WTC11 (cell line): ENCODE results near the gene DYSF. TPM values are rescaled to one million over a fixed set of nuclear protein-coding genes. Genes with fewer than 3 reads are reported as not detected.
A peak's percentile ranks its signal among the peaks of the same experiment; 100 is the strongest.

ENCODE experiments used
- ATAC-seq: fragments of 200-7000 bp; cut with Tn5 transposase; 2 replicates; pipeline ENCODE4 v1.10.0; 2021; ENCODE audit warnings: mild to moderate bottlenecking, moderate library complexity
- CTCF ChIA-PET: fragments of 300-600 bp; sonication (Branson Sonifier 250); formaldehyde crosslinking; loops from one replicate; lab custom pipeline; 2021; ENCODE audit warnings: antibody characterized with exemption; lab: Charles Lee
- POLR2A ChIA-PET: fragments of 350-600 bp; sonication (Branson Sonifier 250); formaldehyde crosslinking; loops from one replicate; lab custom pipeline; 2021; ENCODE audit warnings: antibody characterized with exemption; lab: Charles Lee
- DNase-seq: peaks from one replicate; pipeline ENCODE4 v3.0.0; 2021; ENCODE audit warnings: low spot score
- H3K27ac Mint-ChIP-seq: 2 replicates; pipeline ENCODE4 v1.8.0; 2021; ENCODE audit warnings: mixed read lengths
- H3K27me3 Mint-ChIP-seq: 2 replicates; pipeline ENCODE4 v1.8.0; 2021; ENCODE audit warnings: low read depth, mild to moderate bottlenecking, moderate library complexity, mixed read lengths
- H3K36me3 Mint-ChIP-seq: 2 replicates; pipeline ENCODE4 v1.8.0; 2021; ENCODE audit warnings: mixed read lengths
- H3K4me1 Mint-ChIP-seq: 2 replicates; pipeline ENCODE4 v1.8.0; 2022; ENCODE audit warnings: mixed read lengths
- H3K4me3 Mint-ChIP-seq: 2 replicates; pipeline ENCODE4 v1.8.0; 2021; ENCODE audit warnings: mild to moderate bottlenecking, moderate library complexity, mixed read lengths
- H3K9me3 Mint-ChIP-seq: 2 replicates; pipeline ENCODE4 v1.8.0; 2021; ENCODE audit warnings: mixed read lengths
- CBFB ChIP-seq: sonication (generic); formaldehyde crosslinking; IDR thresholded peaks from 2 replicates; pipeline ENCODE4 v1.8.1; 2022; ENCODE audit warnings: mild to moderate bottlenecking, low read depth, missing genetic modification reagents
- CREB1 ChIP-seq: sonication (generic); formaldehyde crosslinking; IDR thresholded peaks from 2 replicates; pipeline ENCODE4 v1.8.0; 2023; ENCODE audit warnings: mild to moderate bottlenecking, missing genetic modification reagents
- ETV6 ChIP-seq: sonication (generic); formaldehyde crosslinking; IDR thresholded peaks from 2 replicates; pipeline ENCODE4 v1.8.1; 2022; ENCODE audit warnings: mild to moderate bottlenecking, missing genetic modification reagents
- FOXK1 ChIP-seq: sonication (generic); formaldehyde crosslinking; IDR thresholded peaks from 2 replicates; pipeline ENCODE4 v1.8.0; 2022; ENCODE audit warnings: mild to moderate bottlenecking, moderate library complexity, missing genetic modification reagents
- GABPB1 ChIP-seq: sonication (generic); formaldehyde crosslinking; IDR thresholded peaks from 2 replicates; pipeline ENCODE4 v1.8.1; 2023; ENCODE audit warnings: mild to moderate bottlenecking, missing genetic modification reagents
- NFE2L1 ChIP-seq: sonication (generic); formaldehyde crosslinking; IDR thresholded peaks from 2 replicates; pipeline ENCODE4 v1.8.1; 2023; ENCODE audit warnings: missing genetic modification reagents
- RORB ChIP-seq: fragments of 250-450 bp; sonication (Bioruptor Pico); IDR thresholded peaks from 2 replicates; pipeline ENCODE4 v1.9.0; 2021; ENCODE audit warnings: mild to moderate bottlenecking
- TEAD4 ChIP-seq: sonication (generic); formaldehyde crosslinking; IDR thresholded peaks from 2 replicates; pipeline ENCODE4 v1.8.0; 2022; ENCODE audit warnings: mild to moderate bottlenecking, missing genetic modification reagents
- ZNF263 ChIP-seq: sonication (generic); formaldehyde crosslinking; IDR thresholded peaks from 2 replicates; pipeline ENCODE4 v1.8.1; 2022; ENCODE audit warnings: low read depth, mild to moderate bottlenecking, moderate library complexity, missing genetic modification reagents
- ZNF317 ChIP-seq: sonication (generic); formaldehyde crosslinking; IDR thresholded peaks from 2 replicates; pipeline ENCODE4 v1.8.1; 2023; ENCODE audit warnings: low read depth, mild to moderate bottlenecking, moderate library complexity, missing genetic modification reagents, borderline replicate concordance
- total RNA-seq: library from RNA; stranded (reverse); gene quantifications from 3 replicates; pipeline ENCODE4 v1.2.3, GENCODE V29; 2021
- TF ChIP-seq, protein P1 (sequence below): sonication (generic); formaldehyde crosslinking; IDR thresholded peaks from 2 replicates; pipeline ENCODE4 v1.8.1; 2023; ENCODE audit warnings: mild to moderate bottlenecking, missing genetic modification reagents
- TF ChIP-seq, protein P2 (sequence below): sonication (generic); formaldehyde crosslinking; IDR thresholded peaks from 2 replicates; pipeline ENCODE4 v1.8.0; 2022; ENCODE audit warnings: mild to moderate bottlenecking, missing genetic modification reagents
- TF ChIP-seq, protein P3 (sequence below): sonication (generic); formaldehyde crosslinking; IDR thresholded peaks from 2 replicates; pipeline ENCODE4 v1.8.1; 2022; ENCODE audit warnings: mild to moderate bottlenecking, missing genetic modification reagents, moderate library complexity, borderline replicate concordance
- TF ChIP-seq, protein P4 (sequence below): sonication (generic); formaldehyde crosslinking; IDR thresholded peaks from 2 replicates; pipeline ENCODE4 v1.8.0; 2022; ENCODE audit warnings: mild to moderate bottlenecking, missing genetic modification reagents
- TF ChIP-seq, protein P5 (sequence below): sonication (generic); formaldehyde crosslinking; IDR thresholded peaks from 2 replicates; pipeline ENCODE4 v1.8.0; 2023; ENCODE audit warnings: missing genetic modification reagents, mild to moderate bottlenecking, borderline replicate concordance

The DYSF gene
- total RNA-seq, 1 experiment from 2014 or later = 14.8 TPM

DNA sequence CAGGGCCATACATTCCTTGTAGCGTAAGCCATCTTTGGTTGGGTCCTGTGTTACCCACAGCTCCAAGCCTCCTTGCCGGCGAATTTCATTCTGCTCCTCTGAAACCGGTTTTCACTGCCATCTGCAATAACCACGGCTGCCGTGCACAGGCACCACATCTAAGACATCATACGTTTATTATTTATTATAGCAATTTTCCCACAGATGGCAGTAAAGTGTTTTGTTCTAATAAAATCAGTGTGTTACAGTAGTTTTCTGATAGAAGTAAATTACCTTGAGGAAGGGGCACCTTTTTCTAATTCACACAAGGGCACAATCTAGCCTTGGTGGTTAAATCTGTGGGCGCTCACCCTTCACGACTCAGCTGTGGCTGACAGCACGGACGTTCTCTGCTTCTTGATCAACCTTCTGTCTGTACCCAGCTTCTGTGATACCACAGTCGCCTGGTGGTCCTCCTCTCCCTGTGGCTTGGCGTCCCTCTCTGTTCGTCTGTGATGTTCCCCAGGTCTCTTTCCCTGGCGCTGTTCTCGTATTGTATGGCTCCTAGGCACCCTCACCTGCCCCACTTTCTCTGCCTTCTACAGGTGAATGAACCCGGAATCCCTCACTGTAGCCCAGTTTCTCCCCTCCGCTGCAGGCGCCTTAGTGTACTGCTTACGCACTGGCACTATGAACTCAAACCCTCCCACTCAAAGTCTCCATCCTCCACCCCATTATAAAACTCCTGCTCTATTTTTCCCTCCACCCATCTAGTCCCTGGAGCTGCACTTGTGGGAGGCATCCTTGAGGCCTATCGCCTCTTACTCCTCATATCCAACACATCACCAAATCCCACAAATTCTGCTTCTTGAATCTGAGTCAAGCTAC, 236.8 kb downstream of the DYSF start:
- H3K4me1 Mint-ChIP-seq = peaks cover 44% of the 10 kb centered on the region
- H3K27me3 Mint-ChIP-seq = peaks cover 4% of the 10 kb centered on the region; the same call in 1 of the 2 replicates
- no peak overlapping the region for H3K27ac Mint-ChIP-seq
- ATAC-seq = no peak
- ChIA-PET CTCF (interaction anchor here (0.9 kb wide), 1 partner anchor 108 kb away, joined by 3 read pairs; no protein-coding TSS in a partner anchor), POLR2A (no interaction called here)
- H3K4me3 Mint-ChIP-seq = no peak overlapping the region
- H3K9me3 Mint-ChIP-seq = 0 out of 2 replicates have a peak, but pooled peaks cover 6% of the 10 kb centered on the region
- TF ChIP-seq, protein P1, sequence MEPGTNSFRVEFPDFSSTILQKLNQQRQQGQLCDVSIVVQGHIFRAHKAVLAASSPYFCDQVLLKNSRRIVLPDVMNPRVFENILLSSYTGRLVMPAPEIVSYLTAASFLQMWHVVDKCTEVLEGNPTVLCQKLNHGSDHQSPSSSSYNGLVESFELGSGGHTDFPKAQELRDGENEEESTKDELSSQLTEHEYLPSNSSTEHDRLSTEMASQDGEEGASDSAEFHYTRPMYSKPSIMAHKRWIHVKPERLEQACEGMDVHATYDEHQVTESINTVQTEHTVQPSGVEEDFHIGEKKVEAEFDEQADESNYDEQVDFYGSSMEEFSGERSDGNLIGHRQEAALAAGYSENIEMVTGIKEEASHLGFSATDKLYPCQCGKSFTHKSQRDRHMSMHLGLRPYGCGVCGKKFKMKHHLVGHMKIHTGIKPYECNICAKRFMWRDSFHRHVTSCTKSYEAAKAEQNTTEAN = no peak
- TF ChIP-seq, all 79 proteins: peak for 0
- no peak for DNase-seq
- peaks cover 4% of the 10 kb centered on the region; the same call in 1 of the 2 replicates for H3K36me3 Mint-ChIP-seq

DNA sequence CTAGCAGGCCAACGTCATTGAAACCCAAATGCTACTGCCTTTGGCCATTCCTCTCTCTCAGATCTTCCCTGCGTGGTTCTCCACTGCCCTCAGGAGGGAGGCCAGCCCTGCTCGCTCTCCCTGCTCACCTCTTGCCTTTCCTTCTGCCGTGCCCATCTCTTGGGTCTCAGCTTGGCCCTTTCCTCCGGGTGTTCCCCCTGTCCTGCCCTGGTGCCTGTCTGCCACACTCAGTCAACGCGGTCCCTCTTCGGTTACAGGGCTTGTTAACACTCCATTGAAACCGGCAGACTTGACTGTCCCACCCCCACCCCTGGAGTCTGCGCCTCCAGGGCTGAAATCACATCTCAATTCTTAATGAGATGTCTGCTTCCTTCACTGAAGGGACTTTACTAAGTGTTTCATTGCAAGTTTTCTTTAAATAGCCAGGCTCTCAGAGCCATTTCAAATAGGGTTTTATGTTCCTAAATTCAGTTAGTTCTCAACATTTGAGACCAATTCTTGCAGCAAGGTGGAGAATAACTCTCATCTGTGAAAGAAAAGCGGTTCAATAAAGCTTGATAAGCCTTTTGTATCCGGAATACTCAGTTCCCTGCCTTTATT, 237.6 kb downstream of the DYSF start:
- Mint-ChIP-seq H3K27ac (no peak overlapping the region), H3K4me3 (no peak overlapping the region), H3K27me3 (peaks cover 4% of the 10 kb centered on the region; the same call in 1 of the 2 replicates), H3K4me1 (peaks cover 52% of the 10 kb centered on the region), H3K9me3 (0 out of 2 replicates have a peak, but pooled peaks cover 6% of the 10 kb centered on the region), H3K36me3 (peaks cover 4% of the 10 kb centered on the region; the same call in 1 of the 2 replicates)
- POLR2A ChIA-PET = no interaction called here
- ATAC-seq = no peak
- no peak for DNase-seq
- CTCF ChIA-PET = interaction anchor here (0.9 to 1.1 kb wide), 2 partner anchors 107 to 142 kb away, joined by 3 to 5 read pairs; no protein-coding TSS in a partner anchor
- TF ChIP-seq CBFB (no peak), RORB (CRISPR knock-in tag) (no peak), GABPB1 (CRISPR knock-in tag) (no peak)

DNA sequence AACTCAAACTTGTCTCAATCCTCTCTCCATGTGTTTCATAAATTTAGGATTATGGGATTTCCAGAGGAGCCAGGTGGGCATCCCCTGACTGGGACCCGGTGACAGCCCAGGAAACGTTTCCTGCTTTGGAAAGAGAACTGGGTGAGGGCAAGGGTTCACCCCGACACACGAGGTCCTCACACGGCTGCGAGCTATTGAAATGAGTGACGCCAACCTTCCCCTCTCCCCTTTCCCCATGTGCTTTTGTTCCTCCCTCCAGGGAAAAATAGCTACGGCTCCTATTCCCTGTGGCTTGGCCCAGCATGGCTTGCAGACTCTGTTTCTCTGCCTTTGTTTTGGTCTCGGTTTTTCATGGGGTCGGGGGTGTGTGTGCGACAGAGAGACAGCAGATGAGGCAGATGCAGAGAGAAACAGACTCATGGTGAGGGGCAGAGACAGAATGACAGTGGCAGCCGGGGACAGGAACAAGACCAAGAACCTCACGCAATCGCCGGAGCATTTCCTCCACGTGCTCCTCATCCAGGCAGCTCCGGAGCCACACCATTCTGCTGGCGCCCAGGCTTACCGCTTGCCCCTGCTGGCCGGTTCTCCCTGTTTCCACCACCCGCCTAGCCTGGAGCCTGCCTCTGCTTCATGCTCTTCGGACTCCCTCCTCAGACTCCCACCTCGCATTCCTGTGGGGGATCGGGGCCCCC, 238.5 kb downstream of the DYSF start:
- CTCF ChIA-PET = interaction anchor here (1.1 to 1.7 kb wide), 2 partner anchors 103 to 143 kb away, joined by 5 read pairs; no protein-coding TSS in a partner anchor
- DNase-seq = peak; percentile 46
- H3K27ac Mint-ChIP-seq = peak overlapping the region; percentile 18; the same call in 1 of the 2 replicates
- POLR2A ChIA-PET = no interaction called here
- peaks cover 4% of the 10 kb centered on the region; the same call in 1 of the 2 replicates for H3K27me3 Mint-ChIP-seq
- H3K4me1 Mint-ChIP-seq = peaks cover 59% of the 10 kb centered on the region
- TF ChIP-seq, protein P2, sequence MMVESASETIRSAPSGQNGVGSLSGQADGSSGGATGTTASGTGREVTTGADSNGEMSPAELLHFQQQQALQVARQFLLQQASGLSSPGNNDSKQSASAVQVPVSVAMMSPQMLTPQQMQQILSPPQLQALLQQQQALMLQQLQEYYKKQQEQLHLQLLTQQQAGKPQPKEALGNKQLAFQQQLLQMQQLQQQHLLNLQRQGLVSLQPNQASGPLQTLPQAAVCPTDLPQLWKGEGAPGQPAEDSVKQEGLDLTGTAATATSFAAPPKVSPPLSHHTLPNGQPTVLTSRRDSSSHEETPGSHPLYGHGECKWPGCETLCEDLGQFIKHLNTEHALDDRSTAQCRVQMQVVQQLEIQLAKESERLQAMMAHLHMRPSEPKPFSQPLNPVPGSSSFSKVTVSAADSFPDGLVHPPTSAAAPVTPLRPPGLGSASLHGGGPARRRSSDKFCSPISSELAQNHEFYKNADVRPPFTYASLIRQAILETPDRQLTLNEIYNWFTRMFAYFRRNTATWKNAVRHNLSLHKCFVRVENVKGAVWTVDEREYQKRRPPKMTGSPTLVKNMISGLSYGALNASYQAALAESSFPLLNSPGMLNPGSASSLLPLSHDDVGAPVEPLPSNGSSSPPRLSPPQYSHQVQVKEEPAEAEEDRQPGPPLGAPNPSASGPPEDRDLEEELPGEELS (CRISPR knock-in tag) = peak; percentile 51; the same call in 1 of the 2 replicates
- TF ChIP-seq ETV6 = 0 out of 2 replicates have a peak, but pooled peaks have one; percentile 39
- TF ChIP-seq CREB1 (CRISPR knock-in tag) = 0 out of 2 replicates have a peak, but pooled peaks have one; percentile 18
- TF ChIP-seq, protein P3, sequence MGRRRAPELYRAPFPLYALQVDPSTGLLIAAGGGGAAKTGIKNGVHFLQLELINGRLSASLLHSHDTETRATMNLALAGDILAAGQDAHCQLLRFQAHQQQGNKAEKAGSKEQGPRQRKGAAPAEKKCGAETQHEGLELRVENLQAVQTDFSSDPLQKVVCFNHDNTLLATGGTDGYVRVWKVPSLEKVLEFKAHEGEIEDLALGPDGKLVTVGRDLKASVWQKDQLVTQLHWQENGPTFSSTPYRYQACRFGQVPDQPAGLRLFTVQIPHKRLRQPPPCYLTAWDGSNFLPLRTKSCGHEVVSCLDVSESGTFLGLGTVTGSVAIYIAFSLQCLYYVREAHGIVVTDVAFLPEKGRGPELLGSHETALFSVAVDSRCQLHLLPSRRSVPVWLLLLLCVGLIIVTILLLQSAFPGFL (CRISPR knock-in tag) = no peak
- no peak for TF ChIP-seq ZNF317 (CRISPR knock-in tag)
- TF ChIP-seq, protein P4, sequence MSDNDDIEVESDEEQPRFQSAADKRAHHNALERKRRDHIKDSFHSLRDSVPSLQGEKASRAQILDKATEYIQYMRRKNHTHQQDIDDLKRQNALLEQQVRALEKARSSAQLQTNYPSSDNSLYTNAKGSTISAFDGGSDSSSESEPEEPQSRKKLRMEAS = peak; percentile 75
- no peak for TF ChIP-seq TEAD4
- TF ChIP-seq ZNF263 (CRISPR knock-in tag) = 0 out of 2 replicates have a peak, but pooled peaks have one; percentile 29
- TF ChIP-seq NFE2L1 (CRISPR knock-in tag) = no peak
- TF ChIP-seq, protein P5, sequence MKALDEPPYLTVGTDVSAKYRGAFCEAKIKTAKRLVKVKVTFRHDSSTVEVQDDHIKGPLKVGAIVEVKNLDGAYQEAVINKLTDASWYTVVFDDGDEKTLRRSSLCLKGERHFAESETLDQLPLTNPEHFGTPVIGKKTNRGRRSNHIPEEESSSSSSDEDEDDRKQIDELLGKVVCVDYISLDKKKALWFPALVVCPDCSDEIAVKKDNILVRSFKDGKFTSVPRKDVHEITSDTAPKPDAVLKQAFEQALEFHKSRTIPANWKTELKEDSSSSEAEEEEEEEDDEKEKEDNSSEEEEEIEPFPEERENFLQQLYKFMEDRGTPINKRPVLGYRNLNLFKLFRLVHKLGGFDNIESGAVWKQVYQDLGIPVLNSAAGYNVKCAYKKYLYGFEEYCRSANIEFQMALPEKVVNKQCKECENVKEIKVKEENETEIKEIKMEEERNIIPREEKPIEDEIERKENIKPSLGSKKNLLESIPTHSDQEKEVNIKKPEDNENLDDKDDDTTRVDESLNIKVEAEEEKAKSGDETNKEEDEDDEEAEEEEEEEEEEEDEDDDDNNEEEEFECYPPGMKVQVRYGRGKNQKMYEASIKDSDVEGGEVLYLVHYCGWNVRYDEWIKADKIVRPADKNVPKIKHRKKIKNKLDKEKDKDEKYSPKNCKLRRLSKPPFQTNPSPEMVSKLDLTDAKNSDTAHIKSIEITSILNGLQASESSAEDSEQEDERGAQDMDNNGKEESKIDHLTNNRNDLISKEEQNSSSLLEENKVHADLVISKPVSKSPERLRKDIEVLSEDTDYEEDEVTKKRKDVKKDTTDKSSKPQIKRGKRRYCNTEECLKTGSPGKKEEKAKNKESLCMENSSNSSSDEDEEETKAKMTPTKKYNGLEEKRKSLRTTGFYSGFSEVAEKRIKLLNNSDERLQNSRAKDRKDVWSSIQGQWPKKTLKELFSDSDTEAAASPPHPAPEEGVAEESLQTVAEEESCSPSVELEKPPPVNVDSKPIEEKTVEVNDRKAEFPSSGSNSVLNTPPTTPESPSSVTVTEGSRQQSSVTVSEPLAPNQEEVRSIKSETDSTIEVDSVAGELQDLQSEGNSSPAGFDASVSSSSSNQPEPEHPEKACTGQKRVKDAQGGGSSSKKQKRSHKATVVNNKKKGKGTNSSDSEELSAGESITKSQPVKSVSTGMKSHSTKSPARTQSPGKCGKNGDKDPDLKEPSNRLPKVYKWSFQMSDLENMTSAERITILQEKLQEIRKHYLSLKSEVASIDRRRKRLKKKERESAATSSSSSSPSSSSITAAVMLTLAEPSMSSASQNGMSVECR (CRISPR knock-in tag) = 0 out of 2 replicates have a peak, but pooled peaks have one; percentile 24
- 0 out of 2 replicates have a peak, but pooled peaks have one; percentile 32 for TF ChIP-seq FOXK1 (CRISPR knock-in tag)
- no peak overlapping the region for H3K4me3 Mint-ChIP-seq
- H3K9me3 Mint-ChIP-seq = 0 out of 2 replicates have a peak, but pooled peaks cover 6% of the 10 kb centered on the region
- H3K36me3 Mint-ChIP-seq = peaks cover 4% of the 10 kb centered on the region; the same call in 1 of the 2 replicates
- ATAC-seq = peak; percentile 53
